BLaER1 treated with 17β-estradiol and CSF1 and Interleukin-3, amounts not matched to agents 10 nM and 100 nM (cell line): ENCODE measurements around the gene CTCF.
A peak's percentile ranks its signal among the peaks of the same experiment; 100 is the strongest.

ENCODE experiments used
- H3K27ac ChIP-seq, 11 experiments: shearing (Covaris generic); formaldehyde crosslinking; 2 replicates each; pipeline ENCODE4 v1.8.1; 2022
- H3K27me3 ChIP-seq, 11 experiments: shearing (Covaris generic); formaldehyde crosslinking; 2 replicates each; pipeline ENCODE4 v1.8.1; 2022
- H3K36me3 ChIP-seq, 11 experiments: shearing (Covaris generic); formaldehyde crosslinking; 2 replicates each; pipeline ENCODE4 v1.8.1; 2022
- H3K4me1 ChIP-seq, 10 experiments: shearing (Covaris generic); formaldehyde crosslinking; 2 replicates each; pipeline ENCODE4 v1.8.1; 2022
- H3K4me2 ChIP-seq, 11 experiments: shearing (Covaris generic); formaldehyde crosslinking; 2 replicates each; pipeline ENCODE4 v1.8.1; 2022
- H3K4me3 ChIP-seq, 10 experiments: shearing (Covaris generic); formaldehyde crosslinking; 2 replicates each; pipeline ENCODE4 v1.8.1; 2022
- H3K9ac ChIP-seq, 11 experiments: shearing (Covaris generic); formaldehyde crosslinking; 2 replicates each; pipeline ENCODE4 v1.8.1; 2022
- H3K9me3 ChIP-seq, 11 experiments: shearing (Covaris generic); formaldehyde crosslinking; replicated peaks in 1 of 11; 2 replicates each; pipeline ENCODE4 v1.8.1; 2022
- H4K20me1 ChIP-seq, 11 experiments: shearing (Covaris generic); formaldehyde crosslinking; 2 replicates each; pipeline ENCODE4 v1.8.1; 2022
- Cebpa-rat ChIP-seq, 11 experiments: shearing (Covaris generic); IDR thresholded peaks; 2 replicates each; pipeline ENCODE4 v1.8.1; 2022

Gene CTCF

DNA sequence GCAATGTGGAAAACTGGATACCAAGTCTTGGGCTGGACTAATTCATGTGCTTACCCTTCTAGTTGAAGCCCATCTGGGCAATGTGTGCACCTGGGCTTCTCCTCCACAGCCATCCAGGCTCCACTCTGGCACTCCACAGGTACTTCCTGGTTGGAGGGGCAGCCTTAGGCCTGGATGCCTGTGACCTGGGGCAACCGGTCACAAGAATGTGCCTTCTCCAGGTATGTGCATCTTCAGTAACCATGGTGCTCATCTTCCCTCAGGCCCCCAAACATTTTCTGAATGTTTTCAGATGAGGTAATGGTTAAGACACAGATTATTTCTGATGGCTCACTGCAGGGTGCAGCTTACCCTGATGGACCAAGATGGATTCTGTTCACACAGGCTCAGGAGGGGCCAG lies 115.4 kb downstream of the CTCF start:
- Histone ChIP-seq H3K27me3 (no peaks in the 10 kb centered on the region), H3K4me1 (peaks cover 32 to 53% (median 46%) of the 10 kb centered on the region in 10 experiments), H3K36me3 (peaks cover 21 to 55% (median 34%) of the 10 kb centered on the region in 11 experiments), H3K9ac (no peak overlapping the region), H3K27ac (no peak overlapping the region), H4K20me1 (peaks cover 0 to 15% (median 0%) of the 10 kb centered on the region in 11 experiments; a peak in 1 of 22 replicates), H3K4me2 (peak overlapping the region in 8 of 11 experiments; percentile 14 to 67 (median 46); a peak in 14 of 22 replicates), H3K9me3 (no peaks in the 10 kb centered on the region), H3K4me3 (no peak overlapping the region)
- no peak for TF ChIP-seq Cebpa-rat (IDR thresholded peaks at IDR 0.05)

DNA sequence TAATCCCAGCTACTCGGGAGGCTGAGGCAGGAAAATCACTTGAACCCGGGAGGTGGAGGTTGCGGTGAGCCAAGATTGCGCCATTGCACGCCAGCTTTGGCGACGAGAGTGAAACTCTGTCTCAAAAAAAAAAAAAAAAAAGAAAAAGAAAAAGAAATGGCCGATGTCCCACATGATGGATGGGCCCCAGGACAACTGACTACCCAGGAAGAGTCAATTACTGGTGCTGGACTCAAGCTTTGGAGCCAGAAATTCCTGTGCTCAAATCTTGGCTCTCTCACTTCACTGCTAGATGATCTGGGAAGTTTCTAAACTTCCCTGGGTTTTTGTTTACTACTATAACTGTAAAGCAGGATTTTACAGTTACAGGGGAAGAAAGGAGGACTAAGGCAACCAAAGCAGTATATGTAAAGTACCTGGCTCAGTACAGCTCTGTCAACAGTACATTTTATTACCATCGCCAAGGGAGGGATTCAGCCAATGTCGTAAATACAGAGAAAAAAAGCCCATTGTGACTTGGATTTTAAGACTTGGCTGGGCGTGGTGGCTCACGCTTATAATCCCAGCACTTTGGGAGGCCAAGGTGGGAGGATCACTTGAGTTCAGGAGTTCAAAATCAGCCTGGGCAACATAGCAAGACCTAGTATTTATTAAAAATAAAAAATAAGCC lies 116.2 kb downstream of the CTCF start:
- Histone ChIP-seq H3K27me3 (no peaks in the 10 kb centered on the region), H3K27ac (no peak overlapping the region), H3K36me3 (peaks cover 28 to 63% (median 42%) of the 10 kb centered on the region in 11 experiments), H4K20me1 (peaks cover 0 to 15% (median 0%) of the 10 kb centered on the region in 11 experiments; a peak in 1 of 22 replicates), H3K9me3 (no peaks in the 10 kb centered on the region), H3K9ac (no peak overlapping the region), H3K4me3 (no peak overlapping the region), H3K4me2 (no peak overlapping the region), H3K4me1 (peaks cover 24 to 45% (median 38%) of the 10 kb centered on the region in 10 experiments)
- no peak for TF ChIP-seq Cebpa-rat (IDR thresholded peaks at IDR 0.05)

DNA sequence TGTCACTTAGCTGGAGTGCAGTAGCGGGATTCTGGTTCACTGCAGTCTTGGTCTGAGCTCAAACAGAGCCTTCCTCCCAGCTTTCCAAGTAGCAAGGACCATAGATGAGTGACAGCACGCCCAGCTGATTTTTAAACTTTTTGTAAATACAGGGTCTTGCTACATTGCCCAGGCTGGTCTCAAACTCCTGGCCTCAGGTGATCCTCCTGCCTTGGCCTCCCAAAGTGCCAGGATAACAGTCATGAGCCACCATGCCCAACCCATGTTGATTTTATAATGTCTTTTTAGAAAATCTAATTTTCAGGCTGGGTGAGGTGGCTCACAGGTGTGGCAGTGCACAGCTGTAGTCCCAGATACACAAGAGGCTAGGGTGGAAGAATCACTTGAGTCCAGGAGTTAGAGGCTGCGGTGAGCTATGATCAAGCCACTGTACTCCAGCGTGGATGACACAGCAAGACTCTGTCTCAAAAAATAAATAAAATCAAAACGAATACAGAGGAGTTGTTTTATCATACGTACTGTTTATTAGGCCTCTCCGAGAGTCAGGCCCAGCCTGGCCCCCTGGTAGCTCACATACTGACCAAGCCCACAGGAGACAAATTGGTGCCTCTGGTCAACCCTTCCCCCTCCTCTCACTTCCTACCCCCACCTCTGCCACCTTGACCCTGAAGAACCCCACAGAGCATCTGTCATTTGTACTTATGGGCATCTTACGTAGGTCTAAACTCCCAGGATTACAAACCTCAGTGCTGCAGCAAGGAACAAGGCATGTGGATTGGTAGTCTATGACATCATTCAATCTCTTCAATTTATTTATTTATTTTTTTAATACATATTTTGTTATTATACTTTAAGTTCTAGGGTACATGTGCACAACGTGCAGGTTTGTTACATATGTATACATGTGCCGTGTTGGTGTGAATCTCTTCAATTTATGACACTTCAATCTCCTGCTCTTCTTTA lies 117.9 kb downstream of the CTCF start:
- TF ChIP-seq Cebpa-rat (IDR thresholded peaks at IDR 0.05), result no peak
- H3K27ac ChIP-seq, result no peak overlapping the region
- peaks cover 40 to 76% (median 59%) of the 10 kb centered on the region in 11 experiments for H3K36me3 ChIP-seq

DNA sequence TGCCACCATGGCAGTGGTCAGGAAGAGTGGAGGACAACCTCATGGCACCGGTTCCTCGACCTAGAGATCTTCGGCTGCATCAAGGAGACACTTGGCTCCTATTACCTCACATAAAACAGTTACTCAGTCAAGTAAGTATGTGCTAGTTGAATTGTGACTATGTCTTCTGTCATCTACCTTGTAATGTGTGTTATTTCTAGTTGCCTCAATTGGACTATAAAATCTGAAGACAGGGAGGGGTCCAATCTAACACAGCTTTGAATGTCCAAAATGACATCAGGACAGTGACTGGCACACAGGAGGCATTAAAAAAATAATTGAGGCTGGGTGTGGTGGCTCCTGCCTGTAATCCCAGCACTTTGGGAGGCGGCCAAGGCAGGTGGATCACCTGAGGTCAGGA lies 121.4 kb downstream of the CTCF start:
- Histone ChIP-seq H3K9me3 (no peaks in the 10 kb centered on the region), H3K4me3 (no peak overlapping the region), H3K27me3 (no peaks in the 10 kb centered on the region), H3K27ac (no peak overlapping the region), H3K36me3 (peaks cover 43 to 62% (median 56%) of the 10 kb centered on the region in 11 experiments), H3K4me2 (no peak overlapping the region), H3K9ac (no peak overlapping the region), H4K20me1 (peaks cover 0 to 28% (median 0%) of the 10 kb centered on the region in 11 experiments; a peak in 6 of 22 replicates), H3K4me1 (peaks cover 17 to 24% (median 21%) of the 10 kb centered on the region in 10 experiments)
- TF ChIP-seq Cebpa-rat (IDR thresholded peaks at IDR 0.05), result no peak

More for the DNA sequence above, 117.9 kb downstream of the CTCF start:
- H3K9me3 ChIP-seq, result no peaks in the 10 kb centered on the region
- peaks cover 0 to 19% (median 0%) of the 10 kb centered on the region in 11 experiments; a peak in 6 of 22 replicates for H4K20me1 ChIP-seq
- no peak overlapping the region for H3K4me3 ChIP-seq
- no peak overlapping the region for H3K4me2 ChIP-seq
- peaks cover 11 to 34% (median 24%) of the 10 kb centered on the region in 10 experiments; a peak in 19 of 20 replicates for H3K4me1 ChIP-seq
- no peaks in the 10 kb centered on the region for H3K27me3 ChIP-seq
- no peak overlapping the region for H3K9ac ChIP-seq

DNA sequence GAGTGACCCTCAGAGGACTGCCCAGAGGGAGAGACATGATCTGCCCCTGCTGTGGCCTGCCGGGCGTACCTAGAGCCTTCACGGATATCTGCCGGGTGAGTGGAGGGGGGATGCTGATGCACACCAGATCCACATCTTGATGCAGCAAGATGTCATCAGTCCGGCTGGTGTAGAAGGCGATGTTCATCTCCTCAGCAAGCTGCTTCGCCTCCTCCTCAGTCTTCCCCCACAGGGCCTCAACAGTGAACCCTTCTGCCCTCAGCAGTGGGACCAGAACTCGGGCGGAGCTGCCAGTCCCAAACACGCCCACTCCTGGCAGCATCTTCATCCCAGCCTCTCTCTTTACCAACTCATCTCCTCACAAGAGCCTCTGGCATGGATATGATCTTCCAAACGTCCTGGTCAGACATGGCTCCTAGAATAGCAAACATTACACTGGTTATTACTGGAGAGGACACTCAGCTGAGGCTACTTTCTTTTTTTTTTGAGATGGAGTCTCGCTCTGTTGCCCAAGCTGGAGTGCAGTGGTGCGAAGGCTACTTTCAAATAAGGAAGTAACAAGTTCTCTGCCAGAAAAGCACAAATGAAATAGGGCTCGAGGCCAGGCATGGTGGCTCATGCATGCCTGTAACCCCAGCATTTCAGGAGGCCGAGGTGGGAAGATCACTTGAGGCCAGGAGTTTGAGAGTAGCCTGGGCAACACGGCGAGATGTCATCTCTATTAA lies 123.2 kb downstream of the CTCF start:
- peak overlapping the region; percentile 7 to 63 (median 39) for H3K4me2 ChIP-seq
- H3K4me1 ChIP-seq, result peaks cover 17 to 28% (median 22%) of the 10 kb centered on the region in 10 experiments
- peaks cover 36 to 60% (median 56%) of the 10 kb centered on the region in 11 experiments for H3K36me3 ChIP-seq
- no peak overlapping the region for H3K4me3 ChIP-seq
- H3K9ac ChIP-seq, result no peak overlapping the region
- H3K9me3 ChIP-seq, result no peaks in the 10 kb centered on the region
- peaks cover 0 to 28% (median 0%) of the 10 kb centered on the region in 11 experiments; a peak in 6 of 22 replicates for H4K20me1 ChIP-seq
- TF ChIP-seq Cebpa-rat (IDR thresholded peaks at IDR 0.05), result no peak
- 0 out of 22 replicates have a peak overlapping the region, but pooled peaks of 2 of the 11 experiments have one; percentile 2 to 10 for H3K27ac ChIP-seq
- no peaks in the 10 kb centered on the region for H3K27me3 ChIP-seq
